Right lobe of liver (tissue), 4 donors: ENCODE results near the gene ERN1.

Source experiments
- POLR2A ChIP-seq: fragments of 450-650 bp; IDR thresholded peaks from one replicate; pipeline ENCODE4 v1.6.1; 2017; ENCODE audit warnings: antibody characterized with exemption, mild to moderate bottlenecking
- TF ChIP-seq, protein P1 (sequence below), 4 donors: fragments of 200-600 bp in 3 of 4; fragments of 450-650 bp in 1 of 4; IDR thresholded peaks; one replicate each; pipeline versions ENCODE4 v1.5.1 to v1.8.0; 2016 to 2022; ENCODE audit warnings: antibody characterized with exemption in 4 of 4, mild to moderate bottlenecking in 2 of 4
- donor health status: DM: no; HTN: no; CAD: no.
- donor health status: DM: no; HTN: no; CAD: no.
- donor health status: DM: no; HTN: yes; CAD: no.

DNA sequence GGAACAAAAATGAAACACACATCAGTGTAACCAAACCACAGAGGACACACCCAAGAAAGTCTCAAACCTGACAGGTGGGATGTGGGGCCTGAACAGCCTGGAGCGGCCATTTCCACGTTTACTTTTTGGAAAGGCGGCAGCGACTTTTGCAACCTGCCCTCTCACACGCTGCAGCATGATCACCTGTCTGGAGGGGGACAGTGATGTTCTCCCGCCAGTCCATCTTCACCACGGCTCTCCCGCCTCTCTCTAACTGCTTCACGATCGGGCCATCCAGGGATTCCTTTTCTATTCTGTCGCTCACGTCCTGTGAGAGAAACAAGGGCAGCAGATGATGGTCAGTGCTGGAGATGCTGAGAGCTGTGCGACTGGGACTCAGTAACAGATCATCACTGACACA is 84.8 kb downstream of the ERN1 start:
- TF ChIP-seq, protein P1, sequence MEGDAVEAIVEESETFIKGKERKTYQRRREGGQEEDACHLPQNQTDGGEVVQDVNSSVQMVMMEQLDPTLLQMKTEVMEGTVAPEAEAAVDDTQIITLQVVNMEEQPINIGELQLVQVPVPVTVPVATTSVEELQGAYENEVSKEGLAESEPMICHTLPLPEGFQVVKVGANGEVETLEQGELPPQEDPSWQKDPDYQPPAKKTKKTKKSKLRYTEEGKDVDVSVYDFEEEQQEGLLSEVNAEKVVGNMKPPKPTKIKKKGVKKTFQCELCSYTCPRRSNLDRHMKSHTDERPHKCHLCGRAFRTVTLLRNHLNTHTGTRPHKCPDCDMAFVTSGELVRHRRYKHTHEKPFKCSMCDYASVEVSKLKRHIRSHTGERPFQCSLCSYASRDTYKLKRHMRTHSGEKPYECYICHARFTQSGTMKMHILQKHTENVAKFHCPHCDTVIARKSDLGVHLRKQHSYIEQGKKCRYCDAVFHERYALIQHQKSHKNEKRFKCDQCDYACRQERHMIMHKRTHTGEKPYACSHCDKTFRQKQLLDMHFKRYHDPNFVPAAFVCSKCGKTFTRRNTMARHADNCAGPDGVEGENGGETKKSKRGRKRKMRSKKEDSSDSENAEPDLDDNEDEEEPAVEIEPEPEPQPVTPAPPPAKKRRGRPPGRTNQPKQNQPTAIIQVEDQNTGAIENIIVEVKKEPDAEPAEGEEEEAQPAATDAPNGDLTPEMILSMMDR (IDR thresholded peaks at IDR 0.05): no peak
- no peak for TF ChIP-seq POLR2A
